Effector memory CD4-positive, alpha-beta T cell (primary cell): ENCODE data around the gene UBN2.

Experiments
- DNase-seq, 3 donors: peaks; one replicate each; pipeline ENCODE4 v3.0.0-alpha.2; 2020
- H3K27ac ChIP-seq: 2 replicates; pipeline ENCODE4 v1.7.0; 2013; ENCODE audit warnings: mild to moderate bottlenecking, low read length, moderate library complexity; ENCODE audit not compliant: insufficient read depth, poor library complexity, severe bottlenecking
- H3K27me3 ChIP-seq: replicated peaks from 2 replicates; pipeline ENCODE4 v1.7.0; 2013; ENCODE audit warnings: mild to moderate bottlenecking, low read length; ENCODE audit not compliant: insufficient read depth, control insufficient read depth, poor library complexity, severe bottlenecking
- H3K36me3 ChIP-seq: 2 replicates; pipeline ENCODE4 v1.7.0; 2013; ENCODE audit warnings: mild to moderate bottlenecking, low read length, moderate library complexity; ENCODE audit not compliant: control insufficient read depth, insufficient read depth
- H3K4me1 ChIP-seq: 2 replicates; pipeline ENCODE4 v1.7.0; 2013; ENCODE audit warnings: low read length, mild to moderate bottlenecking; ENCODE audit not compliant: control insufficient read depth, insufficient read depth, poor library complexity, severe bottlenecking
- H3K4me3 ChIP-seq: 2 replicates; pipeline ENCODE4 v1.7.0; 2013; ENCODE audit warnings: low read length, low read depth, mild to moderate bottlenecking; ENCODE audit not compliant: insufficient read depth, poor library complexity, severe bottlenecking
- H3K9me3 ChIP-seq: 2 replicates; pipeline ENCODE4 v1.7.0; 2013; ENCODE audit warnings: mild to moderate bottlenecking, low read length, moderate library complexity; ENCODE audit not compliant: control insufficient read depth

UBN2 gene

GRCh38 chr7:139292821-139293220, 61.8 kb downstream of the UBN2 start:
- no peak overlapping the region for H3K4me3 ChIP-seq
- no peaks in the 10 kb centered on the region for H3K27me3 ChIP-seq
- H3K36me3 ChIP-seq, result peaks cover 11% of the 10 kb centered on the region
- no peaks in the 10 kb centered on the region for H3K9me3 ChIP-seq
- H3K27ac ChIP-seq, result no peak overlapping the region
- H3K4me1 ChIP-seq, result no peaks in the 10 kb centered on the region
- DNase-seq, result no peak

DNA sequence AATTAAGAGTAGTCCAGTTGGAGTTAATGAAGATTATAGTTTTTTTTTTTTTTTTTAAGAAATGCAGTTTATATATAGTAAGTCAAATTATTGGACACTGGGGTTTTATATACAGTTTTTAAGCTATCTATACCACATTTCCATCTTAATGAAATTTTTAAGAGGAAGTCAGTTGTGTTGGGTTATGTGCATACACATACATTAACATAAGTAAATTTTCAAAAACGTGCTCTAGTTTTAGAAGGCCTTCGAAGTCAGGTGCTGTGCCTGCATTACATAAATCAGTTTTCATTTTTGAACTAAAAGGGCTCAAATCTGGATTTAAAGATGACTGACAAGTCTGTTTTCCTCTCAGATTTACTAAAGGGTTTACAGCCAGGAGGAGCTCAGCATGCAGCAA, 62.5 kb downstream of the UBN2 start:
- Histone ChIP-seq H3K27me3 (no peaks in the 10 kb centered on the region), H3K36me3 (peaks cover 16% of the 10 kb centered on the region), H3K4me1 (no peaks in the 10 kb centered on the region), H3K4me3 (no peak overlapping the region), H3K9me3 (no peaks in the 10 kb centered on the region), H3K27ac (no peak overlapping the region)
- no peak for DNase-seq

GRCh38 chr7:139294241-139294640, 63.2 kb downstream of the UBN2 start:
- no peaks in the 10 kb centered on the region for H3K9me3 ChIP-seq
- DNase-seq, result no peak
- no peak overlapping the region for H3K4me3 ChIP-seq
- H3K27me3 ChIP-seq, result no peaks in the 10 kb centered on the region
- no peaks in the 10 kb centered on the region for H3K4me1 ChIP-seq
- no peak overlapping the region for H3K27ac ChIP-seq
- peaks cover 16% of the 10 kb centered on the region for H3K36me3 ChIP-seq

- no peaks in the 10 kb centered on the region for H3K27me3 ChIP-seq
- no peak for DNase-seq
- peaks cover 16% of the 10 kb centered on the region for H3K36me3 ChIP-seq
- H3K4me1 ChIP-seq, result no peaks in the 10 kb centered on the region
- H3K9me3 ChIP-seq, result no peaks in the 10 kb centered on the region
- no peak overlapping the region for H3K4me3 ChIP-seq
- H3K27ac ChIP-seq, result no peak overlapping the region
Observed at GRCh38 chr7:139294951-139295575, 64.0 kb downstream of the UBN2 start.

DNA sequence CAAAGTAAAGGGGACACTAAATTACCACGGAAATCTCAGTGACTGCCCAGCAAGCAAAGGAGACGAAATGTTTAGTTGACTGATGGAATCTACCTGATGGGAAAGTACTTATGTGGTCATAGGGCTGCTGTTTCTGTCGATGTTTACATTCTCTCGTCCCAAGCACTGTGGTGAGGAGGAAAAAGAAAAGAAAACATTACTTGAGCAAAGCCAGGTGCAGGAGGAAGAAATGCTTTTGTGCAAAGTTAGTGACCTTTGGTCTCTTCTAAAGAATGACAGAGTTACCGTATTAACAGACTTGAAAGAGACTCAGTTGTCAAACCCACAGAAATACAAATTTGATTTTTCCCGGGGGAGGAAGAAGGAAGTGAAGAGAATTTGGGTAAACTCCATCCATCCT, 66.8 kb downstream of the UBN2 start:
- no peaks in the 10 kb centered on the region for H3K4me1 ChIP-seq
- peaks cover 16% of the 10 kb centered on the region for H3K36me3 ChIP-seq
- DNase-seq, result no peak
- H3K27ac ChIP-seq, result no peak overlapping the region
- no peaks in the 10 kb centered on the region for H3K9me3 ChIP-seq
- no peaks in the 10 kb centered on the region for H3K27me3 ChIP-seq
- no peak overlapping the region for H3K4me3 ChIP-seq

GRCh38 chr7:139299296-139299695, 68.3 kb downstream of the UBN2 start:
- Histone ChIP-seq H3K36me3 (peaks cover 10% of the 10 kb centered on the region), H3K27me3 (no peaks in the 10 kb centered on the region), H3K27ac (no peak overlapping the region), H3K4me3 (no peak overlapping the region), H3K4me1 (no peaks in the 10 kb centered on the region), H3K9me3 (no peaks in the 10 kb centered on the region)
- no peak for DNase-seq

GRCh38 chr7:139300390-139300789, 69.4 kb downstream of the UBN2 start:
- H3K36me3 ChIP-seq, result peaks cover 6% of the 10 kb centered on the region
- no peaks in the 10 kb centered on the region for H3K27me3 ChIP-seq
- H3K27ac ChIP-seq, result no peak overlapping the region
- no peaks in the 10 kb centered on the region for H3K4me1 ChIP-seq
- no peak for DNase-seq
- no peak overlapping the region for H3K4me3 ChIP-seq
- H3K9me3 ChIP-seq, result no peaks in the 10 kb centered on the region

DNA sequence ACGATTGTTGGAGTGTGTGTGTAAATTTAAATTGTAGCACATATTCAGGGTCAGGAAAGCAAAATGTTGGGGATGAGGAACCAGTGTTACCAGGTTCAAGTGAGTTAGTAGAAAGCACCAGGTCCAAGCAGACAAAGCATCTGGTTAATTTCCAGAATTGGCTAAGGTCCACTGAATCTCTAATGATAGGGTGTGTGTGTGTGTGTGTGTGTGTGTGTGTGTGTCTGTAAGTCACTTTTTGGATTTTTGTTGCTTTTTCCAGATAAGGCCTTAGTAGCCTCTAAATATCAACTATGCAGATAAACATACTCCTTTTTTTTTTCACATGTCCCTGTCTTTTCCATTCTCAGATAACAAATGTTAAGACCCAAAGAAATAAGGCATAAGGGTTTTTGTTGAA, 73.5 kb downstream of the UBN2 start:
- H3K36me3 ChIP-seq, result no peaks in the 10 kb centered on the region
- no peaks in the 10 kb centered on the region for H3K4me1 ChIP-seq
- no peaks in the 10 kb centered on the region for H3K9me3 ChIP-seq
- no peak overlapping the region for H3K27ac ChIP-seq
- DNase-seq, result no peak
- no peaks in the 10 kb centered on the region for H3K27me3 ChIP-seq
- no peak overlapping the region for H3K4me3 ChIP-seq

DNA sequence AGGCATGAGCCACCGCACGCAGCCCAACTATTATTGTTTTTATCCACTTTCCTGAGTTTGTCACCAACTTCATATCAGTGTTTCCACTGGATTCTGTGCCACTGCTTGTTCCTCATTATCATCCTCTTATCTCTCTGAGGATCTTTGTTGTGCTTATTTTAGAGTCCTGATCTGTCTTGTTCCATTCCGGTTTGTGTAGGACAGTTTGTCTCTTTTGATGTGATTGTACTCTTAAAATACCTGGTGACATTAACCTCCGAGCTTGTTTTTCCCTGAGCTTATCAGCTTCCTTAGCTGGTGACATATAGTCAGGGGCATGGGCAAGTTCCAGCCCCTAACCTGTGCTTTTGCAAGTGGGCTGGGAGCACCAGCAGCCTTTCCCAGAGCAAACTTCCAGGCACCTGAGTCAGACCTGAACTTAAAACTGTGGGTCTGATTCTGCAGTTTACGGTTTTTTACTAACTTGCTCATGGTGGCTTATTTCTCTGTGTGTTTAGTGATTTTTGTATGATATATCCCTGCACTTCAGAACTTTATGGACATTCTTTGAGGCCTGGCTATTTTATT, 87.0 kb downstream of the UBN2 start:
- DNase-seq, result no peak
- Histone ChIP-seq H3K9me3 (no peaks in the 10 kb centered on the region), H3K27ac (no peak overlapping the region), H3K27me3 (no peaks in the 10 kb centered on the region), H3K4me1 (no peaks in the 10 kb centered on the region), H3K36me3 (no peaks in the 10 kb centered on the region), H3K4me3 (no peak overlapping the region)

- Histone ChIP-seq H3K4me3 (no peak overlapping the region), H3K27me3 (no peaks in the 10 kb centered on the region), H3K9me3 (no peaks in the 10 kb centered on the region), H3K36me3 (no peaks in the 10 kb centered on the region), H3K27ac (no peak overlapping the region), H3K4me1 (no peaks in the 10 kb centered on the region)
- no peak for DNase-seq
Observed at GRCh38 chr7:139321071-139321745, 90.2 kb downstream of the UBN2 start.
